Lower leg skin (tissue), 4 donors: ENCODE results near the gene RNF217. TPM values are rescaled to one million over a fixed set of nuclear protein-coding genes. Genes with fewer than 3 reads are reported as not detected.
"Not testable (repeated sequence)": the region's sequence is repeated elsewhere in the genome, so short reads cannot be mapped to it uniquely, and the experiment has no call there.

Experiments used
- DNase-seq, 2 donors: peaks; one replicate each; pipeline ENCODE4 v3.0.0-alpha.2; 2019; ENCODE audit warnings: low spot score in 2 of 2
- H3K4me3 ChIP-seq: fragments of 200-600 bp; sonication (generic); 2 replicates; pipeline ENCODE4 v1.5.1; 2017; ENCODE audit warnings: mild to moderate bottlenecking, low read depth; ENCODE audit not compliant: poor library complexity, severe bottlenecking
- POLR2A ChIP-seq, 2 donors: fragments of 450-650 bp; IDR thresholded peaks; one replicate each; pipeline ENCODE4 v1.6.1; 2016 to 2017; ENCODE audit warnings: antibody characterized with exemption in 2 of 2, mild to moderate bottlenecking in 1 of 2, moderate library complexity in 1 of 2
- WGBS, 2 donors: methylation state at CpG; one replicate each; pipeline ENCODE4 v1.1.5; 2018; 5-methylcytosine and 5-hydroxymethylcytosine counted together
- intact Hi-C: fragments of 100-400 bp; cut with DNase I; formaldehyde crosslinking; loops from one replicate; pipeline ENCODE4 v1.15.0; 2023; ENCODE audit warnings: low total_unique reads
- total RNA-seq, 4 donors: library from RNA; depleted of rRNA; stranded (reverse); fragments of >200 nt; gene quantifications; one replicate each; pipeline ENCODE4 v1.1.0, GENCODE V29; 2016
- TF ChIP-seq, protein P1 (sequence below), 3 donors: fragments of 450-650 bp; IDR thresholded peaks; one replicate each; pipeline ENCODE4 v1.5.1; 2016; ENCODE audit warnings: antibody characterized with exemption in 3 of 3, mild to moderate bottlenecking in 3 of 3, moderate library complexity in 2 of 3

The RNF217 gene
- total RNA-seq, 4 donors from 2014 or later = 17.2 to 35.2 (median 25.1) TPM

DNA sequence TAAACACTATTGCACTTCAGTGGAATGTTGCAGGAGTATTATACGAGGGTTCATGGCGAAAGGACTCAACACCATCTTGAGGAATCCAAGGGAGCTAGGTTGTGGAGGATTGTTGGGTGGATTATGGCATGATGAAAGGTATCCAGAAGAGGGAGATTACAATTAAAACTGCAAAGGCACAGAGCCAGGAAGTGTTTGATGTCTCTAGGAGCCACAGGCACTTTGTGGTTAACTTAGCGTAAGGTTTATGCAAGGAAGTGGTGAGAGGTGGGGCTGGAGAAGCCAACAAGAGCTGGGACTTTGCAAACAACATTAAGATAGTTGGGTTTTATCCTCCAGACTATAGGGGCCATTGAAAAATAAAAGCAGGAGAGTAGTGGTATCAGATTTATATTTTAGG is 104.7 kb downstream of the RNF217 start:
- DNase-seq = no peak
- TF ChIP-seq, protein P1, sequence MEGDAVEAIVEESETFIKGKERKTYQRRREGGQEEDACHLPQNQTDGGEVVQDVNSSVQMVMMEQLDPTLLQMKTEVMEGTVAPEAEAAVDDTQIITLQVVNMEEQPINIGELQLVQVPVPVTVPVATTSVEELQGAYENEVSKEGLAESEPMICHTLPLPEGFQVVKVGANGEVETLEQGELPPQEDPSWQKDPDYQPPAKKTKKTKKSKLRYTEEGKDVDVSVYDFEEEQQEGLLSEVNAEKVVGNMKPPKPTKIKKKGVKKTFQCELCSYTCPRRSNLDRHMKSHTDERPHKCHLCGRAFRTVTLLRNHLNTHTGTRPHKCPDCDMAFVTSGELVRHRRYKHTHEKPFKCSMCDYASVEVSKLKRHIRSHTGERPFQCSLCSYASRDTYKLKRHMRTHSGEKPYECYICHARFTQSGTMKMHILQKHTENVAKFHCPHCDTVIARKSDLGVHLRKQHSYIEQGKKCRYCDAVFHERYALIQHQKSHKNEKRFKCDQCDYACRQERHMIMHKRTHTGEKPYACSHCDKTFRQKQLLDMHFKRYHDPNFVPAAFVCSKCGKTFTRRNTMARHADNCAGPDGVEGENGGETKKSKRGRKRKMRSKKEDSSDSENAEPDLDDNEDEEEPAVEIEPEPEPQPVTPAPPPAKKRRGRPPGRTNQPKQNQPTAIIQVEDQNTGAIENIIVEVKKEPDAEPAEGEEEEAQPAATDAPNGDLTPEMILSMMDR (IDR thresholded peaks at IDR 0.05) = no peak
- TF ChIP-seq POLR2A (IDR thresholded peaks at IDR 0.05) = no peak
- 70 to 71% methylated on average over 3 of the region's 3 CpGs for WGBS, 2 donors
- H3K4me3 ChIP-seq = no peak overlapping the region
- intact Hi-C loops = no loop called here

DNA sequence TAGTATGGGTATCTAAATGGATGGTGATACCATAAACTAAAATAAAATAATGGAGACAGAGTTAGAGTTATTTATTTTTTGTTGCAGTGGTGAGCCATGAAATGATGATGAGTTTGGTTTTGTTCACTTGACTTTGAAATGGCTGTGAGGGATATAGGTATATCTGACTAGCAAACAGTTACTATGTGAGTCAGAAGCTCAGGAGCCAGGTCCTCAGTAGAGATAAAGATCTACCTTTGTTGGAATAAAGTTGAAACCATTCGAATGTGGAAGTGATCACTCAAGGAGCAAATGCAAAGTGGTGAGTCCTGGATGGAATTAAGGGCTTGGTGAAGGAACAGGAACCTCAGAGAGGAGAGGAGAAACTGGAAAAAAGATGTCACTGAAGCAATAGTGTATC is 105.3 kb downstream of the RNF217 start:
- TF ChIP-seq, protein P1 (IDR thresholded peaks at IDR 0.05) = no peak
- no peak for TF ChIP-seq POLR2A (IDR thresholded peaks at IDR 0.05)
- intact Hi-C loops = no loop called here
- no peak overlapping the region for H3K4me3 ChIP-seq
- DNase-seq = no peak
- 43 to 44% methylated on average over 1 of the region's 1 CpG for WGBS, 2 donors

DNA sequence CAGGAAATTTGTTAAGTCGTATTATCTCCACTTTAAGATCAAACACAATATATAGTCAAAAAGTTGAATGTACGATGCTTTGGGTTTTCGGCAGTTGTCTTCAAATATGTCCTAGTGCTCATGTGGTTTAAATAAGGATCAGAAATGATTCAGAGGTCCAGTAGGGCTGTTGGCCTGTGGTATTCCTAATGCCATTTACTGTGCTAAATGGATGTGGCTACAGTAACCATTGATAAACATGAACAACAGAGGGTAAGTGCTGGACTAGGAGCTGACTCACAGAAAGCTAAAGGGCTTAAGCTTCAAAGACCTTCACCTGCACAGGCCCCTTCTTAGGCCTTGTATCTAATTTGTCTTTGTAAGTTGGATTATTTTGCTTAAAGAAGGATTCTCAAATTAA is 110.8 kb downstream of the RNF217 start:
- 94% methylated on average over 3 of the region's 3 CpGs for WGBS, 2 donors
- TF ChIP-seq, protein P1 (IDR thresholded peaks at IDR 0.05) = no peak
- no peak for TF ChIP-seq POLR2A (IDR thresholded peaks at IDR 0.05)
- no peak for DNase-seq
- no peak overlapping the region for H3K4me3 ChIP-seq
- intact Hi-C loops = no loop called here

DNA sequence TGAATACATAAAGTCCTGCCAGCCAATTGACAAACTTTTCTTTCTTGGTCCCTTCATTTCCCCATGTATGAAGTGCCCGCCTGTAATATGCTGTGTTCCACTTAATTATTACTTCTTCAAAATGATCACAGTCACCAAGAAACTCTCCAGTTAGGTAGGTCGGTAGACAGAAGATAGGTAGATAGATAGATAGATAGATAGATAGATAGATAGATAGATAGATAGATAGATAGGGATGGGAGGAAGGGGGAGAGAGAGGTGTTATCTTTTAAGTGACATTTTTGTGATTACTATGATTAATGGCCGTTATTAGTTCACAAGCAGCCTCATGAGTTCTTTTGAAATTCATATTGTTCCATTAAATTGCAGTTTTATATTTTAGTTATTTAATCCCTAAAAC is 111.9 kb downstream of the RNF217 start:
- WGBS, 2 donors = 87 to 94% methylated on average over 3 of the region's 3 CpGs
- TF ChIP-seq, protein P1 (IDR thresholded peaks at IDR 0.05) = no peak
- no peak for TF ChIP-seq POLR2A (IDR thresholded peaks at IDR 0.05)
- no peak overlapping the region for H3K4me3 ChIP-seq
- no peak for DNase-seq
- intact Hi-C loops = no loop called here

DNA sequence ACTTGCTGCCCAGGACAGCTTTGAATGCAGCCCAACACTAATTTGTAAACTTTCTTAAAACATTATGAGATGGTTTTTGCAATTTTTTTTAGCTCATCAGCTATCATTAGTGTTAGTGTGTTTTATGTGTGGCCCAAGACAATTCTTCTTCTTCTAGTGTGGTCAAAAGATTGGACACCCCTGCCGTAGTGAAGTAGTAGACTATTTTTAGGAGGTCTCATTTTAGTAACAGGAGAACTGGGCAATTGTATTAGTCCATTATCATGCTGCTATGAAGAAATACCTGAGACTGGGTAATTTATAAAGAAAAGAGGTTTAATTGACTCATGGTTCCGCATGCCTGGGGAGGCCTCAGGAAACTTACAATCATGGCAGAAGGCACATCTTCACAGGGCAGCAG is 112.8 kb downstream of the RNF217 start:
- WGBS, 2 donors = 96% methylated on average over 2 of the region's 2 CpGs
- intact Hi-C loops, DNase-seq, H3K4me3 ChIP-seq: not testable (repeated sequence)

DNA sequence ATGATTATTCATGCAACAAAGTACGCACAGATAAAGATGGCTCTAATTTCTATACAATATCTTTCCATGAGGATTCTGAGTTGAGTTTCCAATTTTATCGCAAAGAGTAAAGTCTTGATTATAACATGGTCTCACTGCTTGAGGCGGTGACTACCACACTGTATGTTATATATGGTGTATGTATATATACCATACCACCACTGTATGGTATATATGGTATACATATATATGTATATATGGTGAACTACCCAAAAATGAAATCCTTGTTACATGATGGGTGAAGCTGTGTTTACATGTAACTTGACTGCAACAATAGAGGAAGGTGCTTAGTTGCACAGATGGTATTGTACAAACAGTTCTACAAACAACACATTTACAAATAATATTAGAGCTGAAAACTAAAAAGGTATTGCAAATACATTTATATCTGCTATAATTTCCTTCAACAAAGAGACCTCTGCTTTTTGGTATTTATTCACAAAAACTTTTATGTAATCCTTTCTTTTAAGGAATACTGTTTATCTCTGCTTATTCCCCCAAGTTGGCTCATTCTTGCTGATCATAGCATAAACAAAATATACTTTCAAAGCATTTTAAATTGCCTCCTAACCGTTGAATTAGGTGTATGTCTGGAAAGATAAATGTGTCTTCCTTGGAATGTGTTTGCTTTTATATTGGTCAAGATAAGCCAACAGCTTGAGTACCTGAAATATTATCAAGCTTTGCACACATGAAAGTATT is 113.7 kb downstream of the RNF217 start:
- intact Hi-C loops = no loop called here
- H3K4me3 ChIP-seq = no peak overlapping the region
- TF ChIP-seq POLR2A (IDR thresholded peaks at IDR 0.05) = no peak
- TF ChIP-seq, protein P1 (IDR thresholded peaks at IDR 0.05) = no peak
- WGBS, 2 donors = 62 to 75% methylated on average over 4 of the region's 4 CpGs
- no peak for DNase-seq
